ENCODE results near the gene GALNT12. TPM values are rescaled to one million over a fixed set of nuclear protein-coding genes. Genes with fewer than 3 reads are reported as not detected.
A peak's percentile ranks its signal among the peaks of the same experiment; 100 is the strongest.

GALNT12 gene
- total RNA-seq, 1 experiment from 2014 or later: 2.7 TPM

- peak; percentile 95 to 98 for DNase-seq
- Histone ChIP-seq H3K4me1 (peaks cover 5% of the 10 kb centered on the region), H3K9me3 (replicated peaks) (no peaks in the 10 kb centered on the region), H3K27ac (no peak overlapping the region), H3K27me3 (no peaks in the 10 kb centered on the region), H3K4me3 (peak overlapping the region; percentile 38), H3K36me3 (no peaks in the 10 kb centered on the region)
Observed at GRCh38 chr9:98848450-98849149, 41.1 kb downstream of the GALNT12 start.

GRCh38 chr9:98849563-98849962, 42.1 kb downstream of the GALNT12 start:
- Histone ChIP-seq H3K27me3 (no peaks in the 10 kb centered on the region), H3K4me1 (peaks cover 5% of the 10 kb centered on the region), H3K9me3 (replicated peaks) (no peaks in the 10 kb centered on the region), H3K36me3 (no peaks in the 10 kb centered on the region), H3K27ac (no peak overlapping the region), H3K4me3 (no peak overlapping the region)
- DNase-seq: no peak

GRCh38 chr9:98850851-98851729, 43.6 kb downstream of the GALNT12 start:
- Histone ChIP-seq H3K36me3 (no peaks in the 10 kb centered on the region), H3K4me3 (no peak overlapping the region), H3K27me3 (no peaks in the 10 kb centered on the region), H3K4me1 (peaks cover 5% of the 10 kb centered on the region), H3K27ac (no peak overlapping the region), H3K9me3 (replicated peaks) (no peaks in the 10 kb centered on the region)
- DNase-seq: no peak

GRCh38 chr9:98851730-98852459, 44.4 kb downstream of the GALNT12 start:
- no peak for DNase-seq
- Histone ChIP-seq H3K4me3 (no peak overlapping the region), H3K4me1 (peaks cover 5% of the 10 kb centered on the region), H3K36me3 (no peaks in the 10 kb centered on the region), H3K27ac (no peak overlapping the region), H3K9me3 (replicated peaks) (no peaks in the 10 kb centered on the region), H3K27me3 (no peaks in the 10 kb centered on the region)

- Histone ChIP-seq H3K4me3 (no peak overlapping the region), H3K9me3 (replicated peaks) (no peaks in the 10 kb centered on the region), H3K27me3 (no peaks in the 10 kb centered on the region), H3K36me3 (no peaks in the 10 kb centered on the region), H3K27ac (no peak overlapping the region), H3K4me1 (peaks cover 5% of the 10 kb centered on the region)
- no peak for DNase-seq
Observed at GRCh38 chr9:98852460-98852734, 44.9 kb downstream of the GALNT12 start.

- Histone ChIP-seq H3K27me3 (no peaks in the 10 kb centered on the region), H3K27ac (no peak overlapping the region), H3K36me3 (no peaks in the 10 kb centered on the region), H3K9me3 (replicated peaks) (no peaks in the 10 kb centered on the region), H3K4me3 (no peak overlapping the region), H3K4me1 (peaks cover 4% of the 10 kb centered on the region)
- no peak for DNase-seq
Observed at GRCh38 chr9:98852961-98853360, 45.5 kb downstream of the GALNT12 start.

GRCh38 chr9:98854266-98854665, 46.8 kb downstream of the GALNT12 start:
- DNase-seq: no peak
- Histone ChIP-seq H3K27me3 (no peaks in the 10 kb centered on the region), H3K36me3 (no peaks in the 10 kb centered on the region), H3K9me3 (replicated peaks) (no peaks in the 10 kb centered on the region), H3K27ac (no peak overlapping the region), H3K4me1 (no peaks in the 10 kb centered on the region), H3K4me3 (no peak overlapping the region)

GRCh38 chr9:98855592-98855991, 48.1 kb downstream of the GALNT12 start:
- DNase-seq: no peak
- no peaks in the 10 kb centered on the region for H3K36me3 ChIP-seq
- no peak overlapping the region for H3K4me3 ChIP-seq
- H3K9me3 ChIP-seq (replicated peaks): no peaks in the 10 kb centered on the region
- no peaks in the 10 kb centered on the region for H3K27me3 ChIP-seq
- no peaks in the 10 kb centered on the region for H3K4me1 ChIP-seq
- H3K27ac ChIP-seq: no peak overlapping the region

- no peaks in the 10 kb centered on the region for H3K27me3 ChIP-seq
- no peak overlapping the region for H3K27ac ChIP-seq
- H3K36me3 ChIP-seq: no peaks in the 10 kb centered on the region
- no peak for DNase-seq
- H3K9me3 ChIP-seq (replicated peaks): no peaks in the 10 kb centered on the region
- H3K4me3 ChIP-seq: no peak overlapping the region
- peaks cover 8% of the 10 kb centered on the region for H3K4me1 ChIP-seq
Observed at GRCh38 chr9:98856982-98857381, 49.5 kb downstream of the GALNT12 start.

GRCh38 chr9:98859941-98860340, 52.5 kb downstream of the GALNT12 start:
- H3K27me3 ChIP-seq: no peaks in the 10 kb centered on the region
- no peaks in the 10 kb centered on the region for H3K9me3 ChIP-seq (replicated peaks)
- H3K4me3 ChIP-seq: no peak overlapping the region
- H3K27ac ChIP-seq: no peak overlapping the region
- peaks cover 18% of the 10 kb centered on the region for H3K4me1 ChIP-seq
- H3K36me3 ChIP-seq: no peaks in the 10 kb centered on the region
- no peak for DNase-seq

GRCh38 chr9:98860871-98861293, 53.4 kb downstream of the GALNT12 start:
- Histone ChIP-seq H3K27ac (no peak overlapping the region), H3K36me3 (no peaks in the 10 kb centered on the region), H3K27me3 (no peaks in the 10 kb centered on the region), H3K4me1 (peaks cover 19% of the 10 kb centered on the region), H3K4me3 (no peak overlapping the region), H3K9me3 (replicated peaks) (no peaks in the 10 kb centered on the region)
- DNase-seq: peak; percentile 81 to 92

GRCh38 chr9:98861781-98862504, 54.5 kb downstream of the GALNT12 start:
- Histone ChIP-seq H3K4me1 (peaks cover 25% of the 10 kb centered on the region), H3K27me3 (no peaks in the 10 kb centered on the region), H3K9me3 (replicated peaks) (no peaks in the 10 kb centered on the region), H3K4me3 (no peak overlapping the region), H3K27ac (peak overlapping the region; percentile 6), H3K36me3 (no peaks in the 10 kb centered on the region)
- peak; percentile 79 to 88 for DNase-seq

- DNase-seq: peak; percentile 47 to 67
- Histone ChIP-seq H3K36me3 (no peaks in the 10 kb centered on the region), H3K9me3 (replicated peaks) (no peaks in the 10 kb centered on the region), H3K4me3 (no peak overlapping the region), H3K4me1 (peaks cover 32% of the 10 kb centered on the region), H3K27ac (no peak overlapping the region), H3K27me3 (no peaks in the 10 kb centered on the region)
Observed at GRCh38 chr9:98862936-98863335, 55.5 kb downstream of the GALNT12 start.

- Histone ChIP-seq H3K9me3 (replicated peaks) (no peaks in the 10 kb centered on the region), H3K4me1 (peaks cover 32% of the 10 kb centered on the region), H3K27ac (no peak overlapping the region), H3K4me3 (no peak overlapping the region), H3K27me3 (no peaks in the 10 kb centered on the region), H3K36me3 (no peaks in the 10 kb centered on the region)
- no peak for DNase-seq
Observed at GRCh38 chr9:98864281-98865174, 57.1 kb downstream of the GALNT12 start.

All from SJCRH30 (cell line).